DOHH2 (cell line): ENCODE data around the gene CNNM3.

ENCODE experiments used
- H3F3A ChIP-seq: fragments of 200-600 bp; sonication (generic), shearing (Covaris generic); 2 replicates; pipeline ENCODE4 v1.6.0; 2016; ENCODE audit warnings: antibody characterized with exemption, mild to moderate bottlenecking; ENCODE audit not compliant: control insufficient read depth, insufficient read depth
- H3K27ac ChIP-seq: fragments of 200-600 bp; sonication (generic); 2 replicates; pipeline ENCODE4 v1.5.1; 2014; ENCODE audit warnings: low read depth, mild to moderate bottlenecking, low read length, moderate library complexity
- H3K27me3 ChIP-seq: fragments of 200-600 bp; sonication (generic); 2 replicates; pipeline ENCODE4 v1.6.1; 2014; ENCODE audit warnings: mild to moderate bottlenecking, low read length, mixed read lengths; ENCODE audit not compliant: control insufficient read depth
- H3K36me3 ChIP-seq: fragments of 200-600 bp; sonication (generic); 2 replicates; pipeline ENCODE4 v1.6.1; 2014; ENCODE audit warnings: mild to moderate bottlenecking, low read length, moderate library complexity, mixed read lengths; ENCODE audit not compliant: control insufficient read depth
- H3K4me1 ChIP-seq: fragments of 200-600 bp; sonication (generic); 2 replicates; pipeline ENCODE4 v1.6.1; 2014; ENCODE audit warnings: mild to moderate bottlenecking, low read length, mixed read lengths; ENCODE audit not compliant: control insufficient read depth
- H3K4me2 ChIP-seq: fragments of 200-600 bp; sonication (generic); 2 replicates; pipeline ENCODE4 v1.6.0; 2014; ENCODE audit warnings: mild to moderate bottlenecking, low read length, moderate library complexity
- H3K4me3 ChIP-seq: fragments of 200-600 bp; sonication (generic); 2 replicates; pipeline ENCODE4 v1.5.1; 2014; ENCODE audit warnings: mild to moderate bottlenecking, low read length, mixed read lengths
- H3K79me2 ChIP-seq: fragments of 200-600 bp; sonication (generic); 2 replicates; pipeline ENCODE4 v1.6.1; 2014; ENCODE audit warnings: mild to moderate bottlenecking, low read length, mixed read lengths; ENCODE audit not compliant: control insufficient read depth
- H3K9me2 ChIP-seq: fragments of 200-600 bp; sonication (generic); replicated peaks from 2 replicates; pipeline ENCODE4 v1.6.1; 2014; ENCODE audit warnings: mild to moderate bottlenecking, low read length, mixed read lengths; ENCODE audit not compliant: control insufficient read depth
- H3K9me3 ChIP-seq: fragments of 200-600 bp; sonication (generic); 2 replicates; pipeline ENCODE4 v1.6.1; 2014; ENCODE audit warnings: antibody characterized with exemption, low read length, mixed read lengths; ENCODE audit not compliant: control insufficient read depth, insufficient read depth
- H4K20me1 ChIP-seq: fragments of 200-600 bp; sonication (generic); 2 replicates; pipeline ENCODE4 v1.6.0; 2014; ENCODE audit warnings: low read depth, mild to moderate bottlenecking, antibody characterized with exemption, low read length, moderate library complexity; ENCODE audit not compliant: control insufficient read depth, insufficient read depth
- EZH2phosphoT487 ChIP-seq: fragments of 200-600 bp; sonication (generic); IDR thresholded peaks from 2 replicates; pipeline ENCODE4 v1.6.1; 2017; ENCODE audit warnings: borderline replicate concordance, mild to moderate bottlenecking, antibody characterized with exemption, low read length, moderate library complexity, mixed read lengths
- TF ChIP-seq, protein P1 (sequence below): fragments of 200-600 bp; sonication (generic); IDR thresholded peaks from one replicate; pipeline ENCODE4 v1.5.1; 2014; ENCODE audit warnings: antibody characterized with exemption, mild to moderate bottlenecking, low read depth, low read length; ENCODE audit not compliant: poor library complexity, severe bottlenecking

Gene CNNM3

GRCh38 chr2:96783388-96783787 is 32.7 kb upstream of the CNNM3 start:
- H3K36me3 ChIP-seq = no peaks in the 10 kb centered on the region
- TF ChIP-seq, protein P1, sequence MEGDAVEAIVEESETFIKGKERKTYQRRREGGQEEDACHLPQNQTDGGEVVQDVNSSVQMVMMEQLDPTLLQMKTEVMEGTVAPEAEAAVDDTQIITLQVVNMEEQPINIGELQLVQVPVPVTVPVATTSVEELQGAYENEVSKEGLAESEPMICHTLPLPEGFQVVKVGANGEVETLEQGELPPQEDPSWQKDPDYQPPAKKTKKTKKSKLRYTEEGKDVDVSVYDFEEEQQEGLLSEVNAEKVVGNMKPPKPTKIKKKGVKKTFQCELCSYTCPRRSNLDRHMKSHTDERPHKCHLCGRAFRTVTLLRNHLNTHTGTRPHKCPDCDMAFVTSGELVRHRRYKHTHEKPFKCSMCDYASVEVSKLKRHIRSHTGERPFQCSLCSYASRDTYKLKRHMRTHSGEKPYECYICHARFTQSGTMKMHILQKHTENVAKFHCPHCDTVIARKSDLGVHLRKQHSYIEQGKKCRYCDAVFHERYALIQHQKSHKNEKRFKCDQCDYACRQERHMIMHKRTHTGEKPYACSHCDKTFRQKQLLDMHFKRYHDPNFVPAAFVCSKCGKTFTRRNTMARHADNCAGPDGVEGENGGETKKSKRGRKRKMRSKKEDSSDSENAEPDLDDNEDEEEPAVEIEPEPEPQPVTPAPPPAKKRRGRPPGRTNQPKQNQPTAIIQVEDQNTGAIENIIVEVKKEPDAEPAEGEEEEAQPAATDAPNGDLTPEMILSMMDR = no peak
- no peak for TF ChIP-seq EZH2phosphoT487
- no peaks in the 10 kb centered on the region for H3F3A ChIP-seq
- no peak overlapping the region for H3K27ac ChIP-seq
- no peaks in the 10 kb centered on the region for H3K27me3 ChIP-seq
- no peaks in the 10 kb centered on the region for H3K9me2 ChIP-seq
- H3K4me2 ChIP-seq = no peak overlapping the region
- no peaks in the 10 kb centered on the region for H3K4me1 ChIP-seq
- no peak overlapping the region for H3K4me3 ChIP-seq
- H3K9me3 ChIP-seq = no peaks in the 10 kb centered on the region
- H4K20me1 ChIP-seq = no peaks in the 10 kb centered on the region
- H3K79me2 ChIP-seq = no peaks in the 10 kb centered on the region

DNA sequence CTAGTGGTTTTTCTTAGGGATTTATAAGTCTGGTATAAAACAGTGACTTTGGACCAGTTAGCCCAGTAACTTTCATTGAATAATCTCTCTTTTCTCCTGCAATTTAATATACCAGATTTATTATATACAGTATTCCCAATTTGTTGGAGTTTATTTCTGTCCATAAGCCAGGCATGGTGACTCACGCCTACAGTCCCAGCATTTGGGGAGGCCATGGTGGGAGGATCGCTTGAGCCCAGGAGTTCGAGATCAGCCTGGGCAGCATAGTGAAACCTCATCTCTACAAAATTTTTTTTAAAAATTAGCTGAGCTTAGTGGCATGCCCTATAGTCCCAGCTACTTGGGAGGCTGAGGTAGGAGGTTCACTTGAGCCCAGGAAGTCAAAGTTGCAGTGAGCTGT is 28.7 kb upstream of the CNNM3 start:
- H3K27ac ChIP-seq = no peak overlapping the region
- no peaks in the 10 kb centered on the region for H3K36me3 ChIP-seq
- H3K9me2 ChIP-seq = no peaks in the 10 kb centered on the region
- no peak overlapping the region for H3K4me3 ChIP-seq
- H3K9me3 ChIP-seq = no peaks in the 10 kb centered on the region
- no peaks in the 10 kb centered on the region for H3F3A ChIP-seq
- H3K79me2 ChIP-seq = no peaks in the 10 kb centered on the region
- no peak for TF ChIP-seq EZH2phosphoT487
- TF ChIP-seq, protein P1 = no peak
- no peak overlapping the region for H3K4me2 ChIP-seq
- H3K27me3 ChIP-seq = no peaks in the 10 kb centered on the region
- H4K20me1 ChIP-seq = no peaks in the 10 kb centered on the region
- no peaks in the 10 kb centered on the region for H3K4me1 ChIP-seq

DNA sequence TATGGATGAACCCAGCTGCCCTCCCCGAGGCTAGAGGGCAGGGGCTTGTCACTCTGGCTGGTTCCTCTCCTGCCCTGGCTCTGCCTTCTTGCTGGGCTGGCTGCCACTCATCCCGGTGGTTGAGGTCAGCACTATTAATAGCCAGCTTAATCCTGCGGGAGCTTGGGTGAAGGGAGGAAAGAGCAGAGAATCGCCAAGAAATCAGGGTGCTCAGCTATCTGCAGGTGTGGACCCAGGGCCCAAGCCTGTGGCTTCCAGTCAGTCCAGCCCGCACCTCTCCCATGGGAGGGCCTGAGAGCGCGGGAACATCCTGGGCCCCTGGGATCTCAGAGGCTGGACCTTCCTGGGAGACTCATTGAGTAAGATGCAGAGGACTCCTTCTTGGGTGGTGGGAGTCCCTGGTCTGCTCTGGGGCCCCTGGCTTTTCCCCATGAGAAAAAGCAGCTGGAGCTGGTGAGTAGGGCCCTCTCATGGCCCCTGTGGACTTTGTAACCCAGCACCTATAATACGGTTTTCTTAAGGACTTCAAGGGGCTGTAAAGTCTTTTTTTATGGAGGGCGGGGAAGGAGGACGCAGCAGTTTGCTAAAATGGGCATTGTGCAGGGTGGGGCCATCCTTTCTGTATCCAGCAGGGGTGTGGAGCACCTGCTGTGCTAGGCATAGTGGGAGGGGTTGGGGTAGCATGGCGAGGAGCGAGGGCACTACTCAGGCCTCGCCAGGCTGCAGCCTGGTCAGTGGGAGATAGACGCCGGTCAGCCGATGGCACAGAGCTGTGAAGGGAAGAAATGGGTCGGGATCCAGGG is 27.4 kb upstream of the CNNM3 start:
- H3K9me2 ChIP-seq = no peaks in the 10 kb centered on the region
- no peaks in the 10 kb centered on the region for H4K20me1 ChIP-seq
- no peaks in the 10 kb centered on the region for H3K4me1 ChIP-seq
- no peaks in the 10 kb centered on the region for H3K9me3 ChIP-seq
- no peak overlapping the region for H3K27ac ChIP-seq
- H3K79me2 ChIP-seq = no peaks in the 10 kb centered on the region
- H3F3A ChIP-seq = no peaks in the 10 kb centered on the region
- no peak overlapping the region for H3K4me2 ChIP-seq
- no peaks in the 10 kb centered on the region for H3K27me3 ChIP-seq
- no peak overlapping the region for H3K4me3 ChIP-seq
- TF ChIP-seq EZH2phosphoT487 = no peak
- TF ChIP-seq, protein P1 = no peak
- no peaks in the 10 kb centered on the region for H3K36me3 ChIP-seq
